Neuron (in vitro differentiated cells): ENCODE results near the gene AP2A2.

Source experiments
- H2AFZ ChIP-seq: one replicate; pipeline ENCODE4 v1.6.1; 2013; ENCODE audit warnings: low read depth, mild to moderate bottlenecking, inconsistent platforms, low read length, moderate library complexity
- H3K27me3 ChIP-seq: one replicate; pipeline ENCODE4 v1.6.1; 2013; ENCODE audit warnings: low read length; ENCODE audit not compliant: insufficient read depth
- H3K36me3 ChIP-seq: one replicate; pipeline ENCODE4 v1.6.1; 2013; ENCODE audit warnings: low read length; ENCODE audit not compliant: insufficient read depth
- H3K4me1 ChIP-seq: one replicate; pipeline ENCODE4 v1.6.1; 2013; ENCODE audit warnings: low read length; ENCODE audit not compliant: insufficient read depth
- H3K4me3 ChIP-seq: 2 replicates; pipeline ENCODE4 v1.5.1; 2013; ENCODE audit warnings: mild to moderate bottlenecking, low read length, moderate library complexity
- H3K9me3 ChIP-seq: one replicate; pipeline ENCODE4 v1.6.1; 2013; ENCODE audit warnings: low read length

AP2A2 gene

DNA sequence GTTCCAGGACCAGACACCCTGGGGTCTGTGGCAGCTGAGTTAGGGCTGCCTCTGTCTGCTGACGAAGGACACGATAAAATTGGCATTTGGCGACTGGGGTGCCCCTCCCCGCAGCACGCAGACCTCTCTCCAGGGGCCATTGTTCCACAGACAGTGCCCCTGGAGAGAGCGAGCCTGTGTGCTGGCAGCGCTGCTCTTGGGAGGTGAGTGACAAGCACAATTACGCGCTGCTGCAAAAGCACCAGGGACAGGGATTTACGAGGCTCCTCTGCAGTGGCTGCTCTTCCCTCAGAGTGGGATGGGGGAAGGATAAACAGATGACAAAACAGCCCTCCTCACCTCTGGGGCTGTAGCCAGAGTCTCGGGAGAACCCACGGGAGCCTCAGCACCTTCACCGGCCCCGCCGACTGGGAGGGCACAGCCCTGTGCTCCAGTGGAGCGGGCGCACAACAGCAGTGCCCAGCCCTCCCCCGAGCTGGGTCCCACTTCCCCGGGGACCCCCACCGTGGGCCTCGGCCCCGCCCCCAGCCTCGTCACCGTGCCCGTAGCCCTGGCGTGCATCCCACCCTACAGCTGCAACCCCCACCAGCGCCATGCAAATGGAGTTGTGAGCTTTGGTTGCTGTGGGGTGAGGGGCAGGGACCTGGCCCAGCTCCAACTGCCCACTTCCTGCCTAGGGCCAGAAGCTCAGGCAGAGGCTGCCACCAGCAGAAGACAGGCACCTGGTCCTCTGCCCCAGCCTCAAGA lies 34.7 kb upstream of the AP2A2 start:
- no peaks in the 10 kb centered on the region for H3K27me3 ChIP-seq
- H3K4me3 ChIP-seq, result no peak overlapping the region

DNA sequence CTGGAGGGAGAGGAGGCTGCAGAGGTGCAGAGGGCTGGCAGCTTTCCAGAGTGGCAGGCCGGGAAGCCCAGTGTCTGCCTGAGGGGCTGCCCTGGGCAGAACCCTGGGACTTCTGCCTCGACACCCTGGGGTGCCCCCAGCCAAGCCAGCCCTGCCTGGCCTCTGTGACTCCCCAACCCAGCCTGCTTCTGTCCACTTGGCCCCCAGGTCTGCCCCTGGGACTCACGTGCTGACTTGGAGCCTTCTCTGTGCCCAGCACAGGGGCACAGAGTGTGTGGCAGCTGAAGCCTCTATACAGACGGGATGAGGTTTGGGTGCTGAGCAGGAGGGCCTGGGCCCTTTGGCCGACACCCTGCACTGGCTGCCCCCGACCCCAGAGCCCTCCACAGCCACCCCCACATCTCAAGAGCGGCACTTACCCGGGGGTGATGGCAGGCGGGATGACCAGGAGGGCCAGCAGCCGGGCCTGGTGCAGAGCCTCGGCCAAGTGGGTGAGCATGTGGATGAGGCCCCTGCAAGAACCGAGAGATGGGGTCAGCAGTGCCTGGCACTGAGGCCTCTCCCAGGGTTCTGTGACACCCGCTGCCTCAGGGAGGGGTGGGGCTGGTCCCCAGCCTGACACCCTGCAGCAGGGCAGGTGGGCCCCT lies 32.5 kb upstream of the AP2A2 start:
- H3K9me3 ChIP-seq, result no peaks in the 10 kb centered on the region
- no peak overlapping the region for H2AFZ ChIP-seq
- no peaks in the 10 kb centered on the region for H3K27me3 ChIP-seq
- H3K36me3 ChIP-seq, result peaks cover 3% of the 10 kb centered on the region
- H3K4me1 ChIP-seq, result peaks cover 9% of the 10 kb centered on the region
- no peak overlapping the region for H3K4me3 ChIP-seq

More for the DNA sequence above, 34.7 kb upstream of the AP2A2 start:
- H2AFZ ChIP-seq, result no peak overlapping the region
- peaks cover 23% of the 10 kb centered on the region for H3K36me3 ChIP-seq
- peaks cover 9% of the 10 kb centered on the region for H3K4me1 ChIP-seq
- peaks cover 3% of the 10 kb centered on the region for H3K9me3 ChIP-seq

DNA sequence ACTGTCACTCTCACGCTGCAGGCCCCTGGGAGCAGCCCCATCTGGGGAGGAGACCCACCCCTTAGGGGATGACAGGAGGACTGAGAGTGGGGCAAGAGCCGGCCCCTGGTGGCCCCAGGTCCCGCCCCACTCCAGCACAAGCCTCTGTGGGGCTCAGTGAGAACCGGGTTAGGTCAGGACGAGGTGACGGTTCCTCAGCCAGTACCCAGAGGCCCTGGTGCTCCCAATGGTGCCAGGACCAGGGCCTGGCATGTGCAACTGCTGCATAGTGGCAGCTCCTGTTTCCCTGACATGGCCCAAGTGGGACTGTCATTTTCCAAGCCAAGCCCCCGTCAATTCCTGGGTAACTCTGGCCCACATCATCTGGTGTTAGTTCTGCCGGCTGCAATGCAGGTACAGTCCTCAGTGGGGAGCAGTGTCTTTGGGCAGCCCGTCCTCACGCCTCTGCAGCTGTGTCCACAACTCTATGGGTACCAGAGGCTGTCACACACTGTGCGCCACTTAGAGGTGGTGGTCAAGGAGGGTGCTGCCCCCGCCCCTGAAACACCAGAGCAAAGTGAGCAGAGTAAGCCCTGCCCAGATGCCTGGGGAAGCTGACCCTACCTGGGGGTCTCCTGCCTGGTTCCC lies 31.0 kb upstream of the AP2A2 start:
- Histone ChIP-seq H3K9me3 (no peaks in the 10 kb centered on the region), H3K36me3 (peaks cover 14% of the 10 kb centered on the region), H3K4me3 (no peak overlapping the region), H2AFZ (no peak overlapping the region), H3K27me3 (no peaks in the 10 kb centered on the region), H3K4me1 (peaks cover 9% of the 10 kb centered on the region)

DNA sequence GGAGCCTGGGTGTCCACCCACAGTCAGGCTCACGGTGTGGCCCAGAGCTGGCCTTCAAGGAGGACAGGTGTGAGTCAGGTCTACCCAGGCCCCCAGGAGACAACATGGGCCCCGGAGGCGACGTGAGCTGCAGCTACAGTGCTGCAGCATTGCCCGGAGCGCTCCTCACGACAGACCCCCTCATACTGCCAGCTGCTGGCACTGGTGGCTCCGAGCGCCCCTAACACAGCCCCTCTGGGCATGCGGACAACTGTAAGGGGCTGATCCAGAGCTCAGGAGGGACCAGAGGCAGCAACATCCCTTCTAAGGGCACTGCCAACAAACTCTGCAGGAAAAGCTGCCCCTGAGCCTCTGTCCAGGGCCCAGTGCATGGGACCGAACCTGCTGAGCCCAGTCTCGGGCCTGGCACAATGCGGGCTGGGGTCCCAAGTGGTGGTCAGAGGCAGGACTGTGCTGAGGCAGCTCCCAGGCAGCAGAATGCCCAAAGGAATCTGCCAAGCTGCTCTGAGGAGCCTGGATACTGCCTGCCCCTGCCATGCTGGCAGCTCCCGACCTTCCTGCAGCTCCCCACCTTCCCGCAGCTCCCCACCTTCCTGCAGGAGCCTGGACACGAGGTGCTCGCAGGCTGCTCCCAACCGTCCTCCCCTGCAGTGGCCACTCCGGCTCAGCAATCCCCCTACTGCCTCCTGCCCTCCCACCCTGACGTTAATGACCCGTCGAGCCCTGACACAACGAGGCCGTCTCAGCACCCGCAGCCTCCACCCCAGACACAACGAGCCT lies 30.1 kb upstream of the AP2A2 start:
- Histone ChIP-seq H3K4me1 (peaks cover 7% of the 10 kb centered on the region), H3K4me3 (no peak overlapping the region), H2AFZ (no peak overlapping the region), H3K27me3 (no peaks in the 10 kb centered on the region), H3K9me3 (no peaks in the 10 kb centered on the region), H3K36me3 (peaks cover 23% of the 10 kb centered on the region)

DNA sequence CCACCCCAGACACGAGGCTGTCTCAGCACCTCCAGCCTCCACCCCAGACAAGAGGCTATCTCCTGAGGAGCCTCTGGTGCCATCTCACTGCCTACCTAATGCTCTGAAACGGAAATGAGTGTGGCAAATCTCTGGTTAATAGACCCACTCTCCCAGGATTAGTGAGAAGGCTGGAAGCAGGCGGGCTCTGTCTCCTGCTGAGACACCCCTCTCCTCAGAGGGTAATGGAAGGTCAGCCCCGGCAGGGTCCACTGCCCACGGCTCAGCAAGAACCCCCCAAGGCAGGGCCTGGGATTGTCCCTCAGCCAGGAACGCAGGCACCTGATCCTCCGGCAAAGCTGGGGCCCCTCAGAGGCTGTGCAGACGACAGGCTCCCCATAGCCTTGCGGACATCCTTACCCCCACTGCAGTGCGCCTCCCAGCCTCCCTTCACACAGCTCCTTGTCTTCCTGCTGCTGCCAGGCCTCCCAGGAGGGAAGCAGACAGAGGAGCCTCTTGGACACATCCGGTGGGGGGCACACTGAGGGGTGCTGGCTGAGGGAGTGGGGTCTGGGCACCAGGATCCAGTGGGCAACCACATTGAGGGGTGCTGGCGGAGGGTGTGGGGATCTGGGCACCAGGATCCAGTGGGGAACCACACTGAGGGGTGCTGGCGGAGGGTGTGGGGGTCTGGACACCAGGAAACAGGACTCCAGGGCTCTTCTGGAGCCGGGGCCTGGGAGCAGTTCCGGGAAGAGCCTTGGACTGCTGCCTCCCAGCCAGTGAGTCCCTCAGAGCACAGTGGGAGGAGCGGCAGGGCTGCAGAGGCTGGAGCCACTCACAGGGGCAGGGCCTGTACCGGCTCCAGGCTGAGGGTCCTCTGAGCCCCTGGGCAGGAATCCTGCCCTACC lies 28.2 kb upstream of the AP2A2 start:
- H2AFZ ChIP-seq, result no peak overlapping the region
- no peak overlapping the region for H3K4me3 ChIP-seq
- no peaks in the 10 kb centered on the region for H3K4me1 ChIP-seq
- H3K36me3 ChIP-seq, result peaks cover 42% of the 10 kb centered on the region
- H3K27me3 ChIP-seq, result no peaks in the 10 kb centered on the region
- no peaks in the 10 kb centered on the region for H3K9me3 ChIP-seq

DNA sequence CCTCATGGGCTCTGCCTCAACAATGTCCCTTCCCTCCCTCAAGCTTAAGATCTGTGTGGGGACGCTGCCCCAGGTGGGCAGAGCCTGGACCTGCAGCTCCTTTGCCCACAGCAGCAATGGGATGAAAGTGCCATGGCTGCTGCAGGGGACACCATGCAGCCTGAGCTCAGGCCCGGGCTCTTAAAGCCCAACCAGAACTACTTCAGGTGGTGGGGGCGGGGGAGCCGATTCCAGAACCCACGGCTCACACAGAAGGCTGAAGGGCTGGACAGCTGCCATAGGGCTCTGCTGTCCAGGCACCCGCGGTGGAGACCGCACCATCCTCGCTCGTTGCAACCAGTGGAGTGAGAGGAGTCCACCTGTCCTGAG lies 27.5 kb upstream of the AP2A2 start:
- Histone ChIP-seq H3K4me3 (no peak overlapping the region), H2AFZ (no peak overlapping the region), H3K36me3 (peaks cover 49% of the 10 kb centered on the region), H3K27me3 (no peaks in the 10 kb centered on the region), H3K9me3 (no peaks in the 10 kb centered on the region), H3K4me1 (no peaks in the 10 kb centered on the region)

DNA sequence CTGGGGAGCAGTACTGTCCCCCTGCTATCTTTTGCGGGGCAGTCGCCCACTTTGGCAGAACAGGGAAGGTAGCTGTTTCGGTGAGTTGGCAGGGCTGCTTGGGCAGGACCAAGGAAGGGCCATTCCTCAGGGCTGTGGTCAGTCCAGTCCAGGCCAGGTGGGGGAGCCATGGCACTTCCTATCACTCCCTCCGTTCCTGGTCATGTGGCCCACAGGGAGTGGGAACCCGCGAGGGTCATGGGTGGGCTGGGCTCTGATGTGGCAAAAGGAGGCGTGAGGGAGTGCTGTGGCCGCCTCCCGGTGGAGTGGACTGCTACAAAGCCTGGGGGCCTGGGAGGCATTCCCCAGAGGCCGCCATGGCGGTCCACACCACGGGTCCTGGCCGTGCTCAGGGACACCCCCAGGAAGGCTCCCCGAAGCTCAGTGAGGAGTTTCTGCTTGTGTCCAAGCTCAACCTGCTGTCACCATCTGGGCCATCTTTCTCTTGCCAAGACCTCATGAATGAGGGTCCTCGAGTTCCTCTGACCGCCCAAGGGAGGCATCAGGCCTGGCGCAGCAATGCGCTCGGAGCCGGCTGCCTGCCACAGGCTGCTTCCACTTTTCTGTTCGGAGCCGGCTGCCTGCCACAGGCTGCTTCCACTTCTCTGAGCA lies 27.0 kb upstream of the AP2A2 start:
- Histone ChIP-seq H3K9me3 (no peaks in the 10 kb centered on the region), H3K4me3 (no peak overlapping the region), H3K27me3 (no peaks in the 10 kb centered on the region), H3K4me1 (no peaks in the 10 kb centered on the region), H2AFZ (no peak overlapping the region), H3K36me3 (peaks cover 51% of the 10 kb centered on the region)

DNA sequence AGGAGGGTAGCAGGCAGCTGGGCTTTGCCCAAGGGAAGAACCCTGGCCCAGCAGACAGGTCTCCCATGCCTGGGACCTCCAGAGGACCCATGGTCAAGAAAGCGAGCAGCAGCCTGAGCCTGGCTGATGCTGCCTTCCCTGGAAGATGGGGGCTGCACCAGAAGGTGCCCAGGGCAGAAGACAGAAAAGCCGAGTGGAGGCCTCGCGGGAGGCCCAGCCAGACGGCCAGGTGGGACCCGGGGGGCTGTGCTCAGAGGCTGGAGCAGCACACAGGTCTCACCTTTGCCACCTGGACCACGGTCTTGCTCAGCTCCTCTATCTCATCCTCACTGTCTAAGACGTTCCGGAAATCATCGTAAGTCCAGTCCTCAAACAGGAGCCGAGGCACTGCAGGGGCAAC lies 25.9 kb upstream of the AP2A2 start:
- no peak overlapping the region for H2AFZ ChIP-seq
- no peaks in the 10 kb centered on the region for H3K4me1 ChIP-seq
- H3K27me3 ChIP-seq, result no peaks in the 10 kb centered on the region
- no peak overlapping the region for H3K4me3 ChIP-seq
- no peaks in the 10 kb centered on the region for H3K9me3 ChIP-seq
- peaks cover 61% of the 10 kb centered on the region for H3K36me3 ChIP-seq

DNA sequence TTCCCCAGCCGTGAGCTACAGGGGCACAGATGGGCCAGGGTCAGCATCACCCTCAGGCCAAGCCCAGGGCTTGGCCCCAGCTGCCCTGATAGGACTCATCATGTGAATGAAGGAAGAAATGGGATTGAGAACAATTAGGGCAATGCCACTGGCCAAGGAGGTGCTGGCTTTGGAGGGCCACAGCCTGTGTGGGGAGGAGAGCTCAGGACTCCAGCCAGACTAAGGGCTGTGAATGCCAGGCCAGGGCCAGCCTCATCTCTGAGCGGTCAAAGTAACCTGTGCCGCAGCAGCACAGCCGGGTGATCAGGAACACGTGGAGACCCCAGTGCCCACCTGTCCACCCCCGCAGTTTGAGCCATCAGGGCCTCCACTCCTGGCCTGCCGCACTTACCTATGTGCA lies 25.1 kb upstream of the AP2A2 start:
- Histone ChIP-seq H3K4me1 (no peaks in the 10 kb centered on the region), H3K9me3 (no peaks in the 10 kb centered on the region), H3K27me3 (no peaks in the 10 kb centered on the region), H3K36me3 (peaks cover 65% of the 10 kb centered on the region), H3K4me3 (no peak overlapping the region), H2AFZ (no peak overlapping the region)

DNA sequence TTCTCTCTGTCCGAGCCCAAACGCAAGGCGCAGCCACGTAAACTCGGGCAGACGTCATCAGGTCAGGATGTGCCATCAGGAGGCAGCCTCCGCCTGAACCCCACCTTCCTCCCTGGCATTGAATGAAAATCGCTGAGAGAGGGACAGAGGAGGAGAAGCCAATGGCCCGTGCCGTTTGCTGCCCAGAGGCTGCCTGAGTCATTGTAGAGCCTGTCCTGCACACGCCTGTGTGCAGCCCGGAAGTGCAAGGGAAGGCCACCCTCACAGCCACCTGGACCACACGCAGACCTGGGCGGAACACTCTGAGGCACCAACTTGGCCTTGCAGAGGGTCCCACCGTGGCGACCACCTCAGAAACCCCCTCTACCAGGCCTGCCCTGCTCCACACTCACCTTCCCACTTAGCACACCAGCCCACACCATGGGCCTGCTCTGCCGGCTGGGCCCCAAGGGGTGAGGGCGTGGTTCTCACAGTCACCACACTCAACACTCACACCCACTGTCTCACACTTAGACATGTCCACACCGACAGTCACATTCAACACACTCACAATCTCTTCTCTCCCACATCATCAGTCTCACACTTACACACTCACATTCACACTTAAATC lies 24.1 kb upstream of the AP2A2 start:
- Histone ChIP-seq H3K27me3 (no peaks in the 10 kb centered on the region), H3K4me1 (no peaks in the 10 kb centered on the region), H3K9me3 (no peaks in the 10 kb centered on the region), H3K4me3 (no peak overlapping the region), H3K36me3 (peaks cover 65% of the 10 kb centered on the region), H2AFZ (no peak overlapping the region)

DNA sequence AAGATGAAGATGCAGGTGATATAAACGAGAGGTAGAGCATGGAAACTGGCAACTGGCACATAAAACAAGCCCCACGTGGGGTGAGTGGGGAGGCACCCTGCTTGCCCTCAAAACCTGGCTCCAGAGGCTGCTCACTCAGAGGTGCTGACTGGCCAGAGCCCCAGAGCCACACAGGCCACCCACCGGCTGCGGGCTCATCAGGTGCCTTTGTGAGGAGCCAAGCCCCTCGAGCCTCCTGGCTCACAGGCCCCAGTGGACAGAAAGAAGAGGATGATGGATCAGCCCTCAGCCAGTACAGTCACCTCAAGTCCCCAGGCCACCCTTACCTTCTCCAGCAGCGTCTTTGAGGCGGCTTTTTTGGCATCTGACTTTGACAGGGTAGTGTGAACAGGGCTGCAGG lies 21.3 kb upstream of the AP2A2 start:
- Histone ChIP-seq H2AFZ (no peak overlapping the region), H3K27me3 (no peaks in the 10 kb centered on the region), H3K36me3 (peaks cover 59% of the 10 kb centered on the region), H3K4me1 (peaks cover 4% of the 10 kb centered on the region), H3K4me3 (no peak overlapping the region), H3K9me3 (no peaks in the 10 kb centered on the region)

DNA sequence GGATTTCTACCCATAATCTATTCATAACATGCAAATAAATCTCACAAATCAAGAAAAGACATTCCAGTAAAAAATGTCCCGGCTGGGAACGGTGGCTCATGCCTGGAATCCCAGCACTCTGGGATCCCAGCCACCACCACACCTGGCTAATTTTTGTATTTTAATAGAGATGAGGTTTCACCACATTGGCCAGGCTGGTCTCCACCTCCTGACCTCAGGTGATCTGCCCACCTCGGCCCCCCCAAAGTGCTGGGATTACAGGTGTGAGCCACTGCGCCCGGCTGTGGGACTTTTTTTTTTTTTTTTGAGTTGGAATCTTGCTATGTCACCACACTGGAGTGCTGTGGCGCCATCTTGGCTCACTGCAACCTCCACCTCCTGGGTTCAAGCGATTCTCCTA lies 19.7 kb upstream of the AP2A2 start:
- Histone ChIP-seq H3K36me3 (peaks cover 45% of the 10 kb centered on the region), H3K4me1 (peaks cover 10% of the 10 kb centered on the region), H2AFZ (no peak overlapping the region), H3K4me3 (no peak overlapping the region), H3K9me3 (no peaks in the 10 kb centered on the region), H3K27me3 (no peaks in the 10 kb centered on the region)
